ENCODE measurements around the gene FBLN1.
"Not testable (repeated sequence)": the region's sequence is repeated elsewhere in the genome, so short reads cannot be mapped to it uniquely, and the experiment has no call there.

The FBLN1 gene

DNA sequence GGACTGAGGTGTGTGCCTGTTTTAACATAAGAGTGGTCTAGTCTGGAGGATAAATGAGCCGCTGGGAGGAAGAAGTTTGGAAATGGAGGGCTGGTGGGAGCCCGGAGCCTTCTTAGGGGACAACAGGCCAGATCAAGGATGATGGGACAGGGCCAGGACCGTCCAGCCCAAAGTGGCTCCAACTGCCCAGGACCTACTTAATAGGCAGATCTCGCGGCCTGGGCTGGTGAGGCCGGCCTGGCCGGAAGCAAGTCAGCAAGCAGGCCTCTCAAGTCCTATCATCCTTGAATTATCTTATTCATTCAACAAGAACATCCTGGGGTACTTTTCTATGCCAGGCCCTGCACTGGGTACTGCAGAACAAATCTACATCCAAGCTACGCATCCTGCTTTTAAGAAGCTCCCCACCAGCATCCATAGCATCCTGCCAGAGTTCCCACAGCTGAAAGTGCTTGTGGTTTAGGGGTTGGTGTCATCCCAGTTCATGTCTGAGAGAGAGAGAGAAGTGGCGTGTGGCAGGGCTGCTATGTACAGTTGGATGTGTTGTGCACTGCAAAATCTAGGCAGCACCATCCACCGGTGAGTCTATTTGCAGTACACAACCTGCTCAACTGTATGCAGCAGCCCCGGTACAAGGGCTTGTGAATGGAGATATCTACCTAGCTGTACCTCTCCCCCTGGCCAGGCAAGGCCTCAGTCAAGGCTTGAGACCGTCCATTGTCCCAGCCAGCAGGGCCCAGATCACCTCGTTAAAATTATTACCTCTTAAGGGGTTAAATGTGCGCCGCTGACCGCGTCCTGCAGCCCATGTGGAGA lies 82.1 kb downstream of the FBLN1 start:
- no peak for DNase-seq (ENCODE audit: low read depth in 2 of 2)

DNA sequence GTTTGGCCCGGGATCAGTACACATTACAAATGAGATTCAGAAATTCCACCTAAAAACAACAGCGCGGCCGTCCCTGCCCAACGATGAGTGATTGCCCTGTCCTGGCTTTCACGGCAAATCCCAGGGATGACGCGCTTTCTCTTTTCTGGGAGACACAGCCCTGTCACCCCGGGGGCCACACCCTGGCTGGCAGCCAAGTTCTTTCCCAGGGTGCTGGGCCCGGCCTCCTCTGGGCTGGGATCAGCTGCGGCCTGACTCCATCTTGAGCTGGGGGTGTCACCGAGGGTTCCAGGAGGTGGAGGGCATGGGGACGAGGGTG lies 82.7 kb downstream of the FBLN1 start:
- no peak for DNase-seq (ENCODE audit: low read depth in 2 of 2)

- no peak for DNase-seq (ENCODE audit: low read depth in 2 of 2)
Measured at GRCh38 chr22:45585946-45586540, 83.4 kb downstream of the FBLN1 start.

- DNase-seq (ENCODE audit: low read depth in 2 of 2) = no peak
Measured at GRCh38 chr22:45586651-45587405, 84.1 kb downstream of the FBLN1 start.

DNA sequence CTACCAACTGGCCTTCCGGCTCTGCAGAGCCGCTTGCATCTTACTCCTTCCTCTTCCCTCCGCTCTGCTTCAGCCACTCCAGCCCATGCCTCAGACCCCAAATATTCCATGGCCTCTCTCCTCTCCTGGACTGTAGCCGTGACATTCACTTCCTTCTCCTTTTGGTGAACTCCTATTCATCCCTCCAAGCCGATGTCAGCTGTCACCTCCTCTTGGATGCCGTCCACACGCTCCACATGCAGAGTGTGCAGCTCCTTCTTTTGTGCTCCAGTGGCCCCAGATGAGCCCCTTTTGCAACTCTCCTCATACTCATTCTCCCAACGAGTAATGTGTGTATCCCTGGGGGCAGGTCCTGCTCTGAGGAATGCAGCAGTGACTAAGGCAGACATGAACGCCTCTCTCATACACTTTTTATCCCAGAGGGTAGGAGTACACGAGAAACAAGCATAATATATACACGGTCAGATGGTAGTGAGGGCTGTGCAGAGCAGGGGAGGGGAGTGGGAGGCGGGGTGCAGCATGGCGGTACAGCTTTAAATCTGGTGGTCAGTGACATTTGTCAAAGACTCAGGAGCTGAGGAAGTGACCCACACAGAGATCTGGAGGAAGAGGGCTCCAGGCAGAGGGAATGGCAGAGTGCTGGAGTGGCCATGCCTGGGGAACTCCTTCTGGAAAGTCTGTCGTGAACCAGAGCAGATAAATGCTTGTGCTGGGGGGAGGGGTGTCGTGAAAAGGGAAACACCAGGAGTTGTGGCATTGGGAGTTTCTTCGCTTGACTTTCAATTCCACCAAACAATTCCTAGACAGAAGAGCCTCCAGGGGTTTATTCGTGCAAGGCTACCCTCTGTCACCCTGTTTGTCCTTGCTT lies 85.2 kb downstream of the FBLN1 start:
- DNase-seq (ENCODE audit: low read depth in 2 of 2) = no peak

- DNase-seq (ENCODE audit: low read depth in 2 of 2) = no peak
Measured at GRCh38 chr22:45589556-45589955, 86.9 kb downstream of the FBLN1 start.

DNA sequence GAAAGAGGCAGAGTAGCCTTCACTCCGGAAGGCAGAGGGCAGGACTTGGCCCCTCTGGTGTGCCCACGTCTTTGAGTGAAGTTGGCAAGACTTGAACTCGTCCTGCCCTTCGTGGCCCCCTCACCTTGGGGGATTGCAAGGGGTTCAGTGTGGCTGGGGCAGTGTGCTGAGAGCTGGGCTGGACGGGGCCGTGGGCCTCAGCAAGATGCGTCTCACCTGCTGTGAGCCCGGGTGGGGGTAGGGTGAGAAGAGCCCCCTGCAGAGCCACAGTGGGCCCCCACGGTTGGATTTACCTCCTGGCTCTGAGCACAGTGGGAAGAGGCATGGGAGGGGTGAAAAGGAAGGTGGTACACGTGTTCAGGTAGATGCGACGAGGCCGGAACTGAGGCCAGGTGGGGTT lies 87.6 kb downstream of the FBLN1 start:
- DNase-seq (ENCODE audit: low read depth in 2 of 2) = no peak

DNA sequence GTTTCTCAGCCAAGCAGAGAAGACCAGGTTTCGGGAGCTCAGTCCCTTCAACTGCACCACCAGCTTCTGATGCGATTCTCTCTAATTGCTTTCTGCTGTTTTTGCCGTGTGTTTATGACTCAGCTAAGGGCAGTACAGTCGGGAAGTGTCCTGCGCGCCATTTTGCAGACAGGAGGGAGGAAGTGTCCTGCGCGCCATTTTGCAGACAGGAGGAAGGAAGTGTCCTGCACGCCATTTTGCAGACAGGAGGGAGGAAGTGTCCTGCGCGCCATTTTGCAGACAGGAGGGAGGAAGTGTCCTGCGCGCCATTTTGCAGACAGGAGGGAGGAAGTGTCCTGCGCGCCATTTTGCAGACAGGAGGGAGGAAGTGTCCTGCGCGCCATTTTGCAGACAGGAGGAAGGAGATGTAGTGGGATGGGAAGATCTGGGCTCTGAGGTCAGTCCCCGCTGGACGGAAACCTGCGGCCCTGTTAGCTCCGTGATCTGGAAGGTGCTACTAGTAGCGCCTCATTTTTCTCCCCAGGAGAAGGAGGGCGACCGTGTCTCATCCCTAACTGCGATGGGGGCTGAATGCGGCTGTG lies 89.0 kb downstream of the FBLN1 start:
- not testable (repeated sequence) for DNase-seq (ENCODE audit: low read depth in 2 of 2)

GRCh38 chr22:45594123-45594941 lies 91.6 kb downstream of the FBLN1 start:
- no peak for DNase-seq (ENCODE audit: low read depth in 2 of 2)

DNA sequence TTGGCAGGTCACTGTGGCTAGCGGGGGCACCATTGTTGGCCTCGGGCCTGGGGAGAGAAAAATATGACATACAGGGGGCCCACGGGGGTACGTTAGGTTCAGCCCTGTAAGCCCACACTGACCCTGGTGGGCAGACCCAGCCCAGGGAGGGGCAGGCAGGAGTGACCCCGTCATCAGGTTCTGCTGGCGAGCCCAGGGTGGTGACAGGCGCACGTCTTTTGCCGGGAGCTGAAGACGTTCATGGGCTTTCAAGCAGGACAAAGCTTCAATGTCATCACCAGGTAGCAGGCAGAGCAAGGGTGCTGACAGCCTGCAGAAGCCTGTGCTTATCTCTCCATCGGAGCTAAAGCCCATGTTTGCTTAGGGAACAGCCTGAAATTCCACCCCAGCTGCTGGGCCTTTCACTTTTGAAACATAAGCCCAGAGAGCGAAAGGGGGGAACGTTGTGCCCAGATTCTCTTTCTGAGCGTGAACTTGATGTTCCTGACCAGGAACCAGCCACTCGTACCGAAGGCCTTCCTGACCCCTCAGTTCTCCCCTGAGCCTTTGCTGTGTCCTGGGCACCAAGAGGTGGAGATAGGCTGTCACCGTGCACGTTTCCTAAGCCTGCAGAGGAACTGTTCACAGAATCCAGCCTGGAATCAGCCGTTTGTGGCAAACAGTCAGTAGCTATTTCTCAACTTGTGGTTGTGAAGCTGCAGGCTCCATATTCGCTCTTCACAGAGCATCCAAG lies 94.9 kb downstream of the FBLN1 start:
- no peak for DNase-seq (ENCODE audit: low read depth in 2 of 2)

DNA sequence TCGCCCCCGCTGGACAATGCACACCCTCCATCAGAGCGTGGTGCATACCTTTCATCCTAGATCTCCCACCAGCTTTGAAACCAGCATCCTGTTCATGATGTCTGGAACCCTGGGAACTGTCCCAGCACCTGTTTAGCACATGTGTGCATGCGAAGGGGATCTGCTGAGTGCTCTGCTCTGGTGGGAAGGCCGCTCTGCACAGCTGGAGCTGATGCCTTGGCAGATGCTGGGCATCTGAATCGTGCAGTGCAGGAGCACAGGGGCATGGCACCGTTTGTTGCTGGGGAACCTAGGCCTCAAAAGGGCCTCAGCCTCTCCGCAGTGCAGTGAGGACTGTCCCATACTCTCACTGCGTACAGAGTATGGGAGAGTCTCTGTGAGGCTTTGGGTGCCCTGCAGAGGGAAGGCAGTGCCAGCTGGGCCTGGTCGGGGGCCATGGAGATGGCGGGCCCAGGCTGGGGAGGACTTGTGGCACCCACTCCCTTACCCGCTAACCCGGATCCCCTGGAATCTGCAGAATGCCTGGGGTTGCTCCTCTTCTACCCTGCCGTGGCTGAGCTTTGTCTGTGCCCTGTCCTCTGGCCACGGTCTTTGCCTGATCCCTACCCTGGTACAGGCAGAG lies 96.0 kb downstream of the FBLN1 start:
- no peak for DNase-seq (ENCODE audit: low read depth in 2 of 2)

DNA sequence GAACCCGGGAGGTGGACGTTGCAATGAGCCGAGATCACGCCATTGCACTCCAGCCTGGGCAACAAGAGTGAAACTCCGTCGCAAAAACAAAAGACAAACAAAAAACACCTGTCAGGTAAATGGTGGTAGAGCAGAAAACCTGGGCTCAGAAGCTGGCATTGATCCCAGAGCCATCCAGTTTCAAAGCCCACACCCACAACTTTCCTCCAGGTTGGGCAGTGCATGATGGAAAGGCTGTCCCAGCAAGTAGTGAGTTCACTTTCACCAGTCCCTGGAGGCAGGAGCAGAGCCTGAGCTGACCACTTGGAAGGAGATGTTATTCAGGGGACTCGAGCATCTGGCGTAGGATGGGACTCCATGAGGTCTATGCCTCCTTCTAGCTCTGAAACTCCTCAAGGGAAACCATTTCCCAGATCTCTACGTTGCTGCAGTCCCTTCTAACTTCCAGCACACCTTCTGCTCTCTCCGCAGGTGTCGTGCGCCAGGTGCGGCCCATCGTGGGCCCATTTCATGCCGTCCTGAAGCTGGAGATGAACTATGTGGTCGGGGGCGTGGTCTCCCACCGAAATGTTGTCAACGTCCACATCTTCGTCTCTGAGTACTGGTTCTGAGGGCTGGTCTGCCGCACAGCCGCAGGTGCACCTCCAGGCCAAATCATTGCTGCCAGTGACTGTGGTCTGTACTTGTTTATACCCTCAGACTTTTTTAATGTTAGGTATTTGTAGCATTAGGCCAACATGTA lies 97.3 kb downstream of the FBLN1 start:
- no peak for DNase-seq (ENCODE audit: low read depth in 2 of 2)

GRCh38 chr22:45600790-45601730 lies 98.4 kb downstream of the FBLN1 start:
- no peak for DNase-seq (ENCODE audit: low read depth in 2 of 2)

- no peak for DNase-seq (ENCODE audit: low read depth in 2 of 2)
Measured at GRCh38 chr22:45602004-45602733, 99.5 kb downstream of the FBLN1 start.

DNA sequence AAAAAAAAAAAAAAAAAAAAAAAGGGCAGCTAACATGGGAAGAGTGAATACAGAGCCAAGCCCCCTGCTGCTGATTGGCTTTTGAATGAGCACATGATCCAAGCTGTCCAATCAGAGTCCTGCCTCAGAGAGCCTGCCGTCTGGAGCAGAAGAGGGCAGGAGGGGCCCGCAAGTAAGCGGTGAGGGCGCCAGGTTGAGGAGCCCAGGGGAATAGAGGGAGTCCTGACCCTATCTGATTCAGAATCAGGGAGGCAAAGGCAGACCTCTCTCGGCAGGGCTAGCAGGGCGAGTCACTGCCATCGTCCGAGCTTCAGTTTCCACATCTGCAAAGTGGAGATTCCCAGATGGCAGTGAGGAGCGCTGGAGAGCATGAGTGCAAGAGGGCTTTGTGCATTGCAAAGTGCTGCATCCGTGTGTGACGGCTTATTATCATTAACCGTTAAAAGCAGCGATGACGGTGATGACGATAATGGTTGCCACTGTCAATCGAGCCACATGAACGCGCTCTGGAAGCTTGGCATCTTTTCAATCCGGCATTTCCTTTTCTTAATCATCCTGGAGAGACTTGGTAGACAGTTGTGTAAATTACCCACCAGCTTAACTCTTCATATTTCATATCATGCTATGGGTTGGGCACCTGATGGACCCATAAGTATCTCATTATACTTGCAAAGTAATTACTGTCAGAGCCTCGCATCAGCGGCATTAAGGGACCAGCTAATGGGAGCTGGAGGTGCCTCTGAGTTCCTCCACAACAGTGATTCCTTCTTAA lies 100.3 kb downstream of the FBLN1 start:
- DNase-seq (ENCODE audit: low read depth in 2 of 2) = peak; percentile 56 to 57

DNA sequence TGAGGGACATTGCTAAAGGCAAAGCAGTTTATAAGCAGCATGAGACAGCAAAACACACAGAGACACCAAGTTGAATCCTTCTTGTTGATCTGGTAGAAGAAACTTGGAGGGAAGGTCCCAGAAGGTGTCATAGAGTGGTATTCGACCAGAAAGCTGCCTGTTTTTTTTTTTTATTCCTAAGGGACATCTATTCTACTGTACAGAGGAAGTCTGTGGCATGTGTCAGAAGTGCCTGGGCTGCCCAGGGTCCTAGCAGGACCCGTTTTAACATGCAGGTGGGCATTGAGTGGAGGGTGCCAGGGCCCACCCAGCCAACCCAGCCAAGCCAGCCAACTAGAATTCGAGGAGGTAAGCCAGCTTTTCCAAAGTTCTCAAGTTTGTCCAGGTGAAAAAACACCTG lies 100.9 kb downstream of the FBLN1 start:
- no peak for DNase-seq (ENCODE audit: low read depth in 2 of 2)
